Endothelial cell (in vitro differentiated cells): ENCODE data around the gene FMN2. TPM values are rescaled to one million over a fixed set of nuclear protein-coding genes. Genes with fewer than 3 reads are reported as not detected.

Experiments
- DNase-seq: peaks from one replicate; pipeline ENCODE4 v3.0.0; 2021; ENCODE audit warnings: low spot score
- H3K27ac Mint-ChIP-seq: one replicate; pipeline ENCODE4 v1.8.0; 2021; ENCODE audit warnings: mixed read lengths, inconsistent platforms; ENCODE audit not compliant: unreplicated experiment
- H3K27me3 Mint-ChIP-seq: one replicate; pipeline ENCODE4 v1.8.0; 2021; ENCODE audit warnings: mild to moderate bottlenecking, moderate library complexity, mixed read lengths, inconsistent platforms; ENCODE audit not compliant: unreplicated experiment
- H3K36me3 Mint-ChIP-seq: one replicate; pipeline ENCODE4 v1.8.0; 2021; ENCODE audit warnings: mild to moderate bottlenecking, low read depth, mixed read lengths, inconsistent platforms; ENCODE audit not compliant: unreplicated experiment
- H3K4me1 Mint-ChIP-seq: one replicate; pipeline ENCODE4 v1.8.0; 2021; ENCODE audit warnings: mild to moderate bottlenecking, mixed read lengths, inconsistent platforms; ENCODE audit not compliant: unreplicated experiment
- H3K4me3 Mint-ChIP-seq: one replicate; pipeline ENCODE4 v1.8.0; 2021; ENCODE audit warnings: mild to moderate bottlenecking, mixed read lengths, inconsistent platforms; ENCODE audit not compliant: unreplicated experiment
- H3K9me3 Mint-ChIP-seq: one replicate; pipeline ENCODE4 v1.8.0; 2021; ENCODE audit warnings: mixed read lengths, inconsistent platforms; ENCODE audit not compliant: unreplicated experiment
- total RNA-seq: library from RNA; stranded (reverse); fragmentation: NEBNext Ultra II Directional; extraction: Animal tissue kit (Norgen Biotek cat#: 25700); gene quantifications from one replicate; pipeline ENCODE4 v1.2.1, GENCODE V29; 2021; ENCODE audit not compliant: unreplicated experiment
- TF ChIP-seq, protein P1 (sequence below): fragments of 200-600 bp; sonication (generic); IDR thresholded peaks from one replicate; pipeline ENCODE4 v1.5.0; 2021; ENCODE audit warnings: antibody characterized with exemption; ENCODE audit not compliant: unreplicated experiment

The FMN2 gene
- total RNA-seq, 1 donor from 2014 or later = 2.6 TPM

- Mint-ChIP-seq H3K27ac (no peak overlapping the region), H3K36me3 (no peaks in the 10 kb centered on the region), H3K27me3 (no peaks in the 10 kb centered on the region), H3K9me3 (no peaks in the 10 kb centered on the region), H3K4me3 (no peak overlapping the region), H3K4me1 (no peaks in the 10 kb centered on the region)
- no peak for DNase-seq
- TF ChIP-seq, protein P1, sequence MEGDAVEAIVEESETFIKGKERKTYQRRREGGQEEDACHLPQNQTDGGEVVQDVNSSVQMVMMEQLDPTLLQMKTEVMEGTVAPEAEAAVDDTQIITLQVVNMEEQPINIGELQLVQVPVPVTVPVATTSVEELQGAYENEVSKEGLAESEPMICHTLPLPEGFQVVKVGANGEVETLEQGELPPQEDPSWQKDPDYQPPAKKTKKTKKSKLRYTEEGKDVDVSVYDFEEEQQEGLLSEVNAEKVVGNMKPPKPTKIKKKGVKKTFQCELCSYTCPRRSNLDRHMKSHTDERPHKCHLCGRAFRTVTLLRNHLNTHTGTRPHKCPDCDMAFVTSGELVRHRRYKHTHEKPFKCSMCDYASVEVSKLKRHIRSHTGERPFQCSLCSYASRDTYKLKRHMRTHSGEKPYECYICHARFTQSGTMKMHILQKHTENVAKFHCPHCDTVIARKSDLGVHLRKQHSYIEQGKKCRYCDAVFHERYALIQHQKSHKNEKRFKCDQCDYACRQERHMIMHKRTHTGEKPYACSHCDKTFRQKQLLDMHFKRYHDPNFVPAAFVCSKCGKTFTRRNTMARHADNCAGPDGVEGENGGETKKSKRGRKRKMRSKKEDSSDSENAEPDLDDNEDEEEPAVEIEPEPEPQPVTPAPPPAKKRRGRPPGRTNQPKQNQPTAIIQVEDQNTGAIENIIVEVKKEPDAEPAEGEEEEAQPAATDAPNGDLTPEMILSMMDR = no peak
Observed at GRCh38 chr1:240194120-240194519, 102.4 kb downstream of the FMN2 start.

DNA sequence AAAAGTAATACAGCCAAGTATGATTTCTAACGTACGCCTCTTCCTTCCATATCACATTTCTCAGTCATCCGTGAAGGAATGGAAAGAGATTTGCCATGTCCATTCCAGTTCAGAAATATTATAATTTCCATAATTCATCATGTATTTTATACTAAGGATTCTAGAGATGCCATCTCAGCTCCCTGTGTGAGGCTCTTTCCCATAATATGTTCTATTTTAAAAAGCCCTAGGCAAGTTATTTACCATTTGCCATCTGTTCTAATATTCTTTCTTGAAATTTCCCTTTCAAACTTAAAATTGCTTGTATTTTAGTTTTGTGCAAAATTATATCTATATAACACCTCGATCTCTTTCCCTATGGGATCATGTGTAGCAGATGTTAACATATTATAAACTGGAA is 106.7 kb downstream of the FMN2 start:
- TF ChIP-seq, protein P1 = no peak
- Mint-ChIP-seq H3K27ac (no peak overlapping the region), H3K27me3 (no peaks in the 10 kb centered on the region), H3K4me3 (no peak overlapping the region), H3K9me3 (no peaks in the 10 kb centered on the region), H3K36me3 (no peaks in the 10 kb centered on the region), H3K4me1 (no peaks in the 10 kb centered on the region)
- no peak for DNase-seq

DNA sequence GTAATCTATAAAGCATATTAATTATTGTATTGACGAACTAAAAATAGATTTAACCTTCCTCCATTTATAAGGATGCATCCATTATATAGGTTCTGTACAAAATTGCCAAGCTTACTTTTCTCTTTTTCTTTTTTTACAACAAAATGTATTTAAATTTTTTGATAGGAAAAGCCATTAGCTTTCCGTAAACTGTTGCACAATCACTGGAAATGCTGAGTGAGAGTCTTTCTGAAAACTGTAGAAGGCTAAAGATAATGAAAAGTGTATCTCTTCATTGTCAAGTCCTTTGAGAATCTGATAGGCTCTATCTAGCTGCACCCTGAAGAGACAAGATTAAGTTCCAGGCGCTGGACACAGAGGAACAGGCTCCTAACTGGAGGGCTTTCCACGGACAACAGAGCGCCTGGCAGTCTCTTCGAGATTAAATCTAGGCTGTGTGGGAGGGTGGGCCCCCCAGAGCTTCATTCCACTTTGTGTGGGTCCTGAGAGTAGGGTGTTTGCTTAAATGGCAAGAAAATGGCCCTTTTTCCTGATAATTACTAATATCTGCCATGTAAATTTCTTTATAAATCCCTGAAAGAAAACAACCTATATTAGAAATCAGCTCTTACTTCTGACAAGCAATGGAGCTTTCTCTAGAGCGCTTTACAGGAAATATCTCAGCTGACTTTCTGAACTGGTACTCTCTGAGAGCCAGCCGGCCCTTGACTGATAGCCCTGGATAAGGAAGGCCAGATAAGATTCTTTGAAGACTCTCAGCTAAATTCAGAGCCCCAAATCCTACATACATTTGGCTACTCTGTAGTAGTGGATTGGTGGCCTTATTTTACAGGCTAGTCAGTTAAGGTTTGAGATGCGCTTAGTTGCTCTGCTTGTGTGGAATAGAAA is 108.3 kb downstream of the FMN2 start:
- Mint-ChIP-seq H3K36me3 (no peaks in the 10 kb centered on the region), H3K4me1 (no peaks in the 10 kb centered on the region), H3K9me3 (no peaks in the 10 kb centered on the region), H3K27me3 (no peaks in the 10 kb centered on the region), H3K4me3 (no peak overlapping the region), H3K27ac (no peak overlapping the region)
- TF ChIP-seq, protein P1 = no peak
- DNase-seq = no peak

- no peak for DNase-seq
- H3K27me3 Mint-ChIP-seq = no peaks in the 10 kb centered on the region
- no peaks in the 10 kb centered on the region for H3K36me3 Mint-ChIP-seq
- TF ChIP-seq, protein P1 = no peak
- H3K9me3 Mint-ChIP-seq = no peaks in the 10 kb centered on the region
- no peak overlapping the region for H3K4me3 Mint-ChIP-seq
- no peak overlapping the region for H3K27ac Mint-ChIP-seq
- H3K4me1 Mint-ChIP-seq = no peaks in the 10 kb centered on the region
Observed at GRCh38 chr1:240201931-240202330, 110.2 kb downstream of the FMN2 start.

- Mint-ChIP-seq H3K36me3 (no peaks in the 10 kb centered on the region), H3K4me3 (no peak overlapping the region), H3K27ac (no peak overlapping the region), H3K9me3 (no peaks in the 10 kb centered on the region), H3K27me3 (peaks cover 3% of the 10 kb centered on the region), H3K4me1 (no peaks in the 10 kb centered on the region)
- TF ChIP-seq, protein P1 = no peak
- DNase-seq = no peak
Observed at GRCh38 chr1:240207073-240207709, 115.5 kb downstream of the FMN2 start.
